ENCODE results near the gene CBLB.
"Not testable (repeated sequence)": the region's sequence is repeated elsewhere in the genome, so short reads cannot be mapped to it uniquely, and the experiment has no call there.

The CBLB gene

DNA sequence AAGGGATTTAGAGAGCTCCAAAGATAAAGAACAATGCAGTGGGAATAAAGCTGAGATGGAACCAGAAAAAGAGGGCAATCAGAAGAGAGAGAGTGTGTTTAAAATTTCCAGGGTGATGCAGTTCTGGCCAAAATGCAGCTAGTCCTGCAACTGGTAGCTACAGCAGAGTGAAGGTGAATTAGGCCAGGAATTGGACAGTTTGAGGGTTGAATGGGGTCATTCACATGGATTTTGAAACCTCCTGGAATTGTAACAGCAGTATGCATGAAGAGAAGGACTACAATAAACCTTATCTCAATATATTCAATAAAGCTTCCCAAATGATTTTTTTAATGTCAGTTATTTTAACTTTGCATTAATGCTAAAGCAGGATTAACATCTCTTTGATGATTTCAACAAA is 85.2 kb downstream of the CBLB start:
- DNase-seq = no peak

DNA sequence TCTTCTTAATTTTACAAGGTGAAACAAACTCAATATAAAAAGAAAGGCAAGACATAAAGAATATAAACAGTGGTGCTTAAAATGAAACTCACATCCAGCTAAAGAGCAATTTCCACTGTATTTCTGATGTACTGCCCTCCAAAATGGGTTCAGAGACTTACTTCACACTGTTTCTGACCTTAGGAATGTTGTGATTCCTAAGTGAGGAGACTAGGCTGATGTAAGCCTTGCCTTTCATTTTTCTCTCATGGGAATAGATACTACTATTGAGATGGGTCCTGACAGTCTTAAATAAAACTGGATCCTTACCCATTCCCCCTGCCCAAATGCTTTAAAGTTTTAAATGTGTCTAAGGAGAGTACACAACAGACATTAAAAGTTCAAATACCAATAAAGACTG is 86.9 kb downstream of the CBLB start:
- DNase-seq = no peak

DNA sequence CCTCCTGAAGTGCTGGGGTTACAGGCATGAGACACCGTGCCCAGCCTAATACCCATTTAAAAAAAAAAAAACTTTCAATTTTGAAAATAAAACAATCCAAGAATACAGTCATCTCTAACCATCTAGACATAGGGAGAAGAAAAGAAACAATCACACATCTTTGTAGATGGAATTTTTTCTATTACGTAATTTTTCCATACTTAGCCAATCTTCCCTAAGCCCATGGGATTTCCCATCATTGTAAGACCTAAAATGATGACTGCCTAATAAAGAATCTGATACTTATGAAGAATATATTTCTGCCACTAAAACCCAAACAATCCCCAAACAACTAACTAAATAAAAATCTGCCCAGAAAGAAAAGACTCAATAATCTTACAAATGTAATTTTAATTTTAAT is 88.7 kb downstream of the CBLB start:
- no peak for DNase-seq

DNA sequence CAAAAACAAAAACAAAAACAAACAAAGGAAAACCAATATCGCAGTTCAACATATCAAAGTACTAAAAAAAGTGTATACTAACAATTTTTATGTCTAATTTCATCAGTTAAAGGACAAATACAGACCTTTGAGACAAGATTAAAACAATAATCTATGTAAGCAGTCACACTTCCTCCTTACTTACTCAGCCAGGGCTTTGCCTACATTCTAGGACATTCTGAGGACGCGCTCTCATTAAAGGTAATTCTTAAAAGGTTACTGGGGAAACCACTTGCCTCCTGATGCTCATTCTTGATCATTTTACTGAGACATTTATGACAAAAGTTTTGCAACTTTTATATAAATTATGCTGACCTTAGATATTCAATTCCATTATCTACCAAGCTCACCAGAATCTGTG is 93.4 kb downstream of the CBLB start:
- DNase-seq = no peak

DNA sequence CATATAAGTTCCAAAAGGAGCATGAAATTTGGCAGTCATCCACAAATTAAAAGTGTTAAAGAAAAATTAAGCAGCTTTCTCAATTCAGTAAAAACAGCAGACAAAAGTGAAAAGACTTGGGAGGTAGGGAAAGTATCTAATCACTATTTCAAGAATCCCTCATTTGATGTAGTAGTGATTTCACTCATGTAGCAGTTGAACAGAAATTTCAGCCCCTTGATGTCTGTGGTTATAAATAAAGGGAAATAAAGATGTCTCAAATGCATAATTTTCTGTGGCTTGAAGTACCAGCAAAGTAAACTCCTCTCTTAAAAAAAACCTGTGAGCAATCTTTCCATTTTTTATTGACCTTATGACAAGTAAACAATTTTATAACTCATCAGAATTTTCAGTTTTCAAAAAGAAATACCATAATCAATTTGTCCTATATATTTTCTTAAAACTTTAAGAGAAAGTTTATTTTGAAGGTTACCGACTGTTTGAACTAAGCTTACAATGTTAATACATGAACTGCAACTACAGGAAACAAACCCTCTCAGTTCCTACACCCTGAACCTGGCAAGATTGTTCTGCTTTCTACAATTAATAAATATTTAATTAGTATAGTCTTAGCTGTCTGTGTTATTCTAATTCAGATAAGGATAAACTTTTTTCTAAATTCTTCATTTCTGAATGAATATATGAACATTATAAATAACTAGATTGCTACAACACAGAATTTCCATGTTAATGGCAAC is 94.2 kb downstream of the CBLB start:
- no peak for DNase-seq

DNA sequence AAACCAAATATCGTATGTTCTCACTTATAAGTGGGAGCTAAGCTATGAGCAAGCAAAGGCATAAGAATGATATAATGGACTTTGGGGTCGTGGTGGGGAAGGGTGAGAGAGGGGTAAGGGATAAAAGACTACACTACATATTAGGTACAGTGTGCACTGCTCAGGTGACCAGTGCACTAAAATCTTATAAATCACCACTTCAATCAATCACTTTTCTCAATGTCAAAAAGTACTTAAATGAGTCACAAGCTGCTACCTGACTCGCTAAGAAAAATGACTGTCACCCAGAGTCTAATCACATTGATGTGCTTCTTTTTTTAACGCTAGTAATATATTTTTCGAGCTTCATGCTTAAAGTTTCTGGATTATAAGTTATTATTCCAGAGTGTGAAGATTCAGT is 95.5 kb downstream of the CBLB start:
- DNase-seq = no peak

DNA sequence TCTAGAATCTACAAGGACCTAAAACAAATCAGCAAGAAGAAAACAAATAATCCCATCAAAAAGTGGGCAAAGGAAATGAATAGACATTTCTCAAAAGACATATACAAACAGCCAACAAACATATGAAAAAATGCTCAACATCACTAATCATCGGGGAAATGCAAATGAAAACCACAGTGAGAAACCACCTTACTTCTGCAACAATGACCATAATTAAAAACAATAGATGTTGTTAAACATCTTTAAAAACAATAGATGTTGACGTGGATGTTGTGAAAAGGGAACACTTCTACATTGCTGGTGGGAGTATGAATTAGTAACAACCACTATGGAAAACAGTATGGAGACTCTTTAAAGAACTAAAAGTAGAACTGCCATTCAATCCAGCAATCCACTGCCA is 96.2 kb downstream of the CBLB start:
- DNase-seq = no peak

DNA sequence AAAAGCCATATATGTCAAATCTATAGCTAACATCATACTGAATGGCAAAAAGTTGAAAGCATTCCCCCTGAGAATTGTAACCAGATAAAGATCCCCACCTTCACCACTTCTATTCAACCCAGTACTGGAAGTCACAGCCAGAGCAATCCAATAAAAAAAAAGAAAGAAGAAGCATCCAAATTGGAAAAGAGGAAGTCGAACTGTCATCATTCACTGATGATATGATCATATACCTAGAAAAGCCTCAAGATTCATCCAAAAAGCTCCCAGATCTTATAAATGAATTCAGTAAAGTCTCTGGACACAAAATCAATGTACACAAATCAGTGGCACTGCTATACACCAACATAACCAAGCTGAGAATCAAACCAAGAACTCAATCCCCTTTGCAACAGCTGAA is 97.4 kb downstream of the CBLB start:
- no peak for DNase-seq

DNA sequence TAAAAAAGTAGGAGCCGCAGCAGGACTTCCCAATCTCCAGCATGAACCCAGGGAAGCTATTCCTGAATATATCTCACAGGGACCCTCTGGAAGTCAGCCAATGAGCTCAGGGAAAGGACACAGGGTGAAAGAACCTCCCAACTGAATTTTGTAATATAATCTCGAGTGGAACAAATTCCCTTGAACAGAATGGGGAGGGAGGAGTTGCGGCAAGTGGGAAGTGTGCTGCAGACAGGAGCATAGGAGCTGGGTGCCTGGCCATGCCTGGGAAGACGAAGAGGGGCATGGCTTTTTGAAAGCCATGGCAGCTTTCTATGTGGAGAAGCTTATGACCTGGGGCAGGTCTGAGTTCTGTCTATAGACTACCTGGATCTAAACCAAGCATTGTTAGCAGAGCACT is 98.4 kb downstream of the CBLB start:
- no peak for DNase-seq

DNA sequence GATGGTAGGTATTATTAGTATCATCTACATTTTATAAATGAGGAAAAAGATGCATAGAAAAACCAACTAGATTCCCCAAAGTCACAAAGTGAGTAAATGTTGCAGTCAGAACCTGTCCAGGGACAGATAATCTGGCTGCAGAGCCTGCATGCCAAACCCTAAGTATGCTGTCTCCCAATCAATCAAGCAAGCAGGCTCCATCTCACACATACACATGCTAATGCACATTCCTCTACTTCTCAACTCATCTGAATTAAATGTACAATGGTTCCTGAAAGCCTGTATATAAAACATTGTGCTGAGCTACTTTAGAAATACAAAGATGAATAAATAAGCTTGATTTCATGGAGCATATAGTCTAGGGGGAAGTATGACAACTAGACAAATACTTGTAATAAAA is 101.0 kb downstream of the CBLB start:
- DNase-seq = no peak

DNA sequence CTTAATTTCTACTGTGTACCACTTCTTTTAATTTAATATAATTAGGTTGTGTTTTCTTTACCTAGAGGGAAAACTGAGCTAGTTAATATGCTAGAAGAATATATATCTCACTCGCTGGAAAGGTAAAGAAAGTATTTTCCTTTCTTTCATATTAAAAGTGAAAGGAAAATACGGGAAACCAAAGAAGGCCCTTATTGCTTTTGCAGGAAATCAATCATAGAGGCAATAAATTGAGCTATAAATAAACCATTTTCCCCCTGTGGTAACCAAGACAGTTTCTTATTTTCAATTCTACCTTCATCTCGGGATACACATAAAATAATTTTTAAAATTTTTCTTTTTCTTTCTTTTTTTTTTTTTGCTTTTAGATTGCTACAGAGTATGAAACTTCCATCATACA is 101.6 kb downstream of the CBLB start:
- no peak for DNase-seq

DNA sequence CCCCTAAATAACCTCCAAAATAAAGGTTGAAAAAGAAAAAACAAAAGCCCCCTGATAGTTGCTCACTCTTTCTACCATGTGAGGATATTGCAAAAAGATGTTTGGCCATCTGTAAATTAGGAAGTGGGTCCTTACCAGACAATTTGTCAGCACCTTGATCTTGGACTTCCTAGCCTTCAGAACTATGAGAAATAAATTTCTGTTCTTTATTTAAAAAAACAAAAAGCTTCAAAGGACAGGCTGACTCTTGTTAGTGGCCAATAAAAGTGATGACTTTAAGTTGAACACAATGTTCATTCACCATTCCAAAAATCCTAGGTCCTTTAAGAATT is 103.5 kb downstream of the CBLB start:
- no peak for DNase-seq

DNA sequence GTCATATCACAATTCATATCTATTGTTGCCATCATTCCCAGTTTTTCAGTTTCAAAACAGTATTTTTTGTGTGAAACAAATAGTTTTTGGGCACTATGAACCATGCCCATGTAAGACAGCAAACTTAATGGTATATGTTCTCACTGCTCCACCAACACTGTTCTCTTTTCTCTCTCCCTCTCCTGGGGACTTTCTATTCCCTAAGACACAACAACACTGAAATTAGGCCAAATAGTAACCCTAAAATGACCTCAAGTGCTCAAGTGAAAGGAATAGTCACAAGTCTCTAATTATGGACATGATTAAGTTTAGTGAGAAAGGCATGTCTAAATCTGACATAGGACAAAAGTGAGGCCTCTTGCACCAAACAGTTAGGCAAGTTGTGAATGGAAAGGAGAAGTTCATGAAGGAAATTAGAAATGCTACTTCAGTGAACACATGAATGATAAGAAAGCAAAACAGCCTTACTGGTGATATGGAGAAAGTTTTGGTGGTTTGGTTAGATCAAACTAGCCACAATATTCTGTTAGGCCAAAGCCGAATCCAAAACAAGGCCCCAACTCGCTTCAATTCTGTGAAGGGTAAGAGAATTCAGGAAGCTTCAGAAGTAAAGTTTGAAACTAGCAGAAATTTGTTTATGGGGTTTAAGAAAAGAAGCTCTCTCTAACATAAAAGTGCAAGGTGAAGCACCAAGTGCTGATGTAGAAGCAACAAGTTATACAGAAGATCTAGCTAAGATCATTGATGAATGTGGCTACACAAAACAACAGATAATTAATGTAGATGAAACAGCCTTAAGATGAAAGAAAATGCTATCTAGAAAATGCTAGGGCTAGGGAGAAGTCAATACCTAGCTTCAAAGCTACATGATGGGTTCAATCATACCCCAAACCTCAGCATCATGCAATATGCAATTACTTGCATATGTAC is 104.2 kb downstream of the CBLB start:
- DNase-seq = no peak

DNA sequence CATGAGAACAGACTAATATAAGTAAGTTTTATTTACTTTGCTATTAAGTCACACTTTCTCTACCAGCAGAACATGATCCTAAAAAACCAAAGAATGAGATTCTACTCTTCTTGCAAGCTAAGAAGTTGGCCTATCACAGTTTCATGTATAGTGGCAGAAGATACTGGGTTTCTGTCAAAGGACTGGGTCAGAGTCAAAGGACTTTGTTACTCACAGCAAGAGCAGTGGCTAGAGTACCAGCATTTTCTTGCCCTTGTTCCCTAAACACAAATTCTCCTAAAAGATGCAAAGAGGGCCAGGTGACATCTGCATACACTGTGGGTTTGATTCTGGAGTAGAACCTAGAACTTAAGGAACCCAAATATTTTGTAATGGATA is 105.2 kb downstream of the CBLB start:
- DNase-seq = no peak

DNA sequence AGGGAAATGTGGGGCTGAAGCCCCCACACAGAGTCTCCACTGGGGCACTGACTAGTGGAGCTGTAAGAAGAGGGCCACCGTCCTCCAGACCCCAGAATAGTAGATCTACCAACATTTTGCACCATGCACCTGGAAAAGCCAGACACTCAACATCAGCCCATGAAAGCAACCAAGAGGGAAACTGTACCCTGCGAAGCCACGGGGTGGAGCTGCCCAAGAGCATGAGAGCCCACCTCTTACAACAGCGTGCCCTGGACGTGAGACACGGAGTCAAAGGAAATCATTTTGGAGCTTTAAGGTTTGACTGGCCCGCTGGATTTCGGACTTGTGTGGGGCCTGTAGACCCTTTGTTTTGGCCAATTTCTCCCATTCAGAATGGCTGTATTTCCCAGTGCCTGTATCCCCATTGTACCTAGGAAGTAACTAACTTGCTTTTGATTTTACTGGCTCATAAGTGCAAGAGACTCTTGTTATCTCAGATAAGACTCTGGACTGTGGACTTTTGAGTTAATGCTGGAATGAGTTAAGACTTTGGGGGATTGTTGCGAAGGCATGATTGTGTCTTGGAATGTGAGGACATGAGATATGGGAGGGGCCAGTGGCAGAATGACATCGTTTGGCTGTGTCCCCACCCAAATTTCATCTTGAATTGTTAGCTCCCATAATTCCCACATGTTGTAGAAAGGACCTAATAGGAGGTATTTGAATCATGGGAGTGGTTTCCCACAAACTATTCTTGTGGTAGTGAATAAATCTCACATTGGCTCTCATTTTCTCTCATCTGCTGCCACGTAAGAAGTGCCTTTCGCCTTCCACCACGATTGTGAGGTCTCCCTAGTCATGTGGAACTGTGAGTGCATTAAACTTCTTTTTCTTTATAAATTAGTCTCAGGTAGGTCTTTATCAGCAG is 105.8 kb downstream of the CBLB start:
- no peak for DNase-seq

DNA sequence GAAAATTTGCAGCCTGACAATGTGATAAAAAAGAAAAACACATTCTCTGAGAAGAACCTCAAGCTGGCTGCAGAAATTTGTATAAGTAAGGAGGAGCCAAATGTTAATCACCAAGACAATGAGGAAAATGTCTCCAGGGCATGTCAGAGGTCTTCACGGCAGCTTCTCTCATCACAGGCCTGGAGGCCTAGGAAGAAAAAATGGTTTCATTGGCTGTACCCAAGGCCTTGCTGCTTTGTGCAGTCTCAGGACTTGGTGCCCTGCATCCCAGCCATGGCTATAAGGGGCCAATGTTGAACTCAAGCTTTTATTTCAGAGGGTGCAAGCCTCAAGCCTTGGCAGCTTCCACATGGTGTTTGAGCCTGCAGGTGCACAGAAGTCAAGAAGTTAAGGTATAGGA is 106.6 kb downstream of the CBLB start:
- not testable (repeated sequence) for DNase-seq

DNA sequence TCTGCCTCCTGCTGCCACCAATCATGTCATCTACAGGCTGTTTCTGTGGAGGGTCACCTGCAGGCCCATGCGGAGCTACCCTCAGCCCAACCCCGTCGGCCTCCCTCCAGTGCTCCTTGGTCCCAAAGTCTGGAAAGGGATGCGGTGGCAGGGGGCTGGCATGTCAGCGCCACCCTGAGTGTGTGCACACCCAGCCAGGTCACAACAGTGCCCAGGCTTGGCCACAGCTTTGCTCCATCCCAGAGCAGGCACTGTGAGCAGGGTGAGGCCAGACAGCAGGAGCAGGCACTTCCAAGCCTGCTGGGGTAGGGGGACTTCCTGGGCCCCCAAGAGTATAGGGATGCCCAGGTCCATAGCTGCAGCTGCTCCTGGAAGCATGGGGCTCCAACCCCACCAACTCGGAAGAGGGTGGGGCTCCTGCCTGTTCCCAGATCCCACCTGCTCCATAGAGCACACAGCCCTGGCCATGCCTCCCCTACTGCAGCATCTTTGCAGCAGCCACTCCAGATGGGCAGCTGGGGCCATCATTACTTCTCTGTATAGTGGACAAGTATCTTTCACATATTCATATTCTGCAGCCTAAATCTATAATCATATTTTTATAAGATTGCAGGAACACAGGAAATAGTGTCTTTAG is 109.3 kb downstream of the CBLB start:
- no peak for DNase-seq

DNA sequence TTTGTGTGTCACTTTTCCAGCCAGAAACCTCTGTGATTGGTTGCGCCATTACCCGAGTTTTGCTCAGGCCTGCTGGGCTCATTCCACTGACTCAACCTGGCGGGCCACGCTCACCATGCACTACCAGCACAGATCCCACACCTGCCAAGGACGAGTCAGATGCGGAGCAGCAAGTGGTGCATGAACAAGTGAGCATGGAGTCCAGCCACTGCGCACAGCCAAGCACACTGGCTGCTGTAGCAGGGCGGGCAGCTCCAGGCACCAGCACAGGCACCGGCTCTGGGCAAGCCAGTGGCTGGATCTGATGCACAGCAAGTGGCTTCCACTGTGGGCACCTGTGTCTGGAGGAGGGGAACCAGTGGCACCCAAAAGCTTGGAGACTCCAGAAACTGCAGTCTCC is 110.4 kb downstream of the CBLB start:
- no peak for DNase-seq

DNA sequence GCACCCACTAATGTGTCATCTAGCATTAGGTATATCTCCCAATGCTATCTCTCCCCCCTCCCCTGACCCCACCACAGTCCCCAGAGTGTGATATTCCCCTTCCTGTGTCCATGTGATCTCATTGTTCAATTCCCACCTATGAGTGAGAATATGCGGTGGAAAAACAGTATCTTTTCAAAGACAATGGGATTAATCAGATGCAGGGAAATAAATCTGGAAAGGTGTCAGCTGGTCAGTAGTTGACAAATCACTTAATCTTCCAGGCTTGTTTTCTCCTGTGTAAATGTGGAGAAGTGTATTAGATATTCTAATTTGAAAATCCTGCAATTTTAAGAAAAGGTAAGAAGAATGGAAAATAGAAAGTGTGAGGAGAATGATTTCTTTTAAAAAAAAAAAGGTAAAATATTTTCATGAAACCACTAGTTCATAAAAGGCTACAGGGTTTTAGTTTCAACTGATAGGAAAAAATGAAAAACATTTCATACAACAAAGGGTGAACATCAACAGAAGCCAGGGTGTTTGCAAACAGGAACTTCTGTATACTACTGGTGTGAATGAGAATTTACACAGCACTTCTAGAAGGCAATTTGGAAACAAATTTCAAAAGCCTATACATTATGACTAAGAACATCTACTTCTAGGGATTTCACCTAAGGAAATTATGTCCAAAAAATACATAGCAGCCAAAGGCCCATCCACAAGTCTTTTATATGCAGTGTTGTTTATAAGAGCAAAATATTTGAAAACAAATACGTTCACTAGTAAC is 113.5 kb downstream of the CBLB start:
- no peak for DNase-seq

DNA sequence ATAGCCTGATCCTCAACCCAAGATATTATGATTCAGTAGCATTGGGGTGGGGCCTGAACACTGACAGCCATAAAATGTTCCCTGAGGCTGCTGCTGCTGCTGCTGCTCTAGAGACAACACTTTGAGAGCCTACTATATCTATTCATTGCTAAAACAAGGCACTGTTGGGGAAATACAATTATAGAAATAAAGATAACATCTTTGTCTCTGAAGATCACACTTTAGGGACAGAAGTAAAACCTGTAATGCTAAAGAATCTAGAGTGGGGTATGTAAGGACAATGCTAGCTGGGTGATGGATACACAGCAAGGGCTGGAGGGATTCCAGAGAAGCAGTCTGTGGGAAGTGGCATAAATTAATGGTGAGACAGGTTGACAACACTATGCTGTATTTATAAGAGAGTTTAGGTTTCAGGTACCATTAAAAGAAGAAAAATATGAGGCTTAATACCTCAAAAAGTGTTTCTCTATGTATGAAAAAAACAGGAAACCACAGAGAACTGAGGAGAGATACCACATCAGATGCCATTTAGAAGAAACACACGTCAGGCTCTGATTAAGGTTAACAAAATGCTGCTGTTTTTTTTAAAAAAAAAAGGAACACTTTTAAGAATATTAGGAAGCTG is 115.9 kb downstream of the CBLB start:
- DNase-seq = no peak

DNA sequence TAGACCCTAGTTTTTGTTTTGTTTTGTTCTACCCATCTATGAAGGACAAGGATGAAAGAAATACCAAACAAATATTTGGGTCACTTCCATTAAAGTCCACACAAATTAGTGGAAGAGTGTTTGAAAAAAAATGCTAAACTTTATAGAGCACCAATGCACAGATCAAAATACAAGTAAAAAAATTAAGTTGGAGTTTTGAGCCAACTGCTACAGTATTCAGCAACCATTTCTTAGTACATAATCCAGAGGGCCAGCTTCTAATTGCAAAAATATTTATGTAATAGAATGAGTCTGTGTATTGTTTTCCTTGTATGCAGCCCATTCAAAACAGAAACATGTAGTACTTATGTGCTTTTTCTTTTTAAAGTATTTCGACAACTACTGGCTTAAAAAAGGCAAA is 121.1 kb downstream of the CBLB start:
- DNase-seq = no peak

DNA sequence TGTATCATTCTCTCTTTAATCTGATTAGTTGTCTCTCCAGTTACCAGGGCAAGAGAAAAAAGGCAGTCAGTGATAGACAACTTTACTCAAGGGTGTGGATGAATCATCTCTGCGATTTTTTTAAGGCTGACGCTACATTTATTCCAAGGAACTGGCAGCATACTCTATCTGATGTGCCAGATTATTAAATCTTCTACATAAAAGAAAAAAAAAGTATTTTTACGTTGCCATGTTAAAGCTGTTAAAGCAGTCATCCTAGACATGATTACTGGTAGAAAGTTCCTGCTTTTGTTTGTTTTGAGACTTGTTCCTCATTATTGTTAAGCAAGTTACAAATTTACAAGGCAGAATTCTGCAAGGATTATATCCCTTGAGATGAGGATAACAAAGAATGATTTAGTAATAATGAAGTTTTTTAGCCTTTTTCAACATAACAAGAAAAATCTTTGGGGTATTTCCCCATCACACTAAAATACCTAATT is 121.7 kb downstream of the CBLB start:
- DNase-seq = no peak
